AG20443 (cell line): ENCODE results near the gene PLA2G2C.
"Not testable (repeated sequence)": the region's sequence is repeated elsewhere in the genome, so short reads cannot be mapped to it uniquely, and the experiment has no call there.

Experiments used
- DNase-seq: peaks from one replicate; pipeline ENCODE4 v3.0.0; 2012; ENCODE audit warnings: low spot score, mixed read lengths

The PLA2G2C gene, protein sequence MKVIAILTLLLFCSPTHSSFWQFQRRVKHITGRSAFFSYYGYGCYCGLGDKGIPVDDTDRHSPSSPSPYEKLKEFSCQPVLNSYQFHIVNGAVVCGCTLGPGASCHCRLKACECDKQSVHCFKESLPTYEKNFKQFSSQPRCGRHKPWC

DNA sequence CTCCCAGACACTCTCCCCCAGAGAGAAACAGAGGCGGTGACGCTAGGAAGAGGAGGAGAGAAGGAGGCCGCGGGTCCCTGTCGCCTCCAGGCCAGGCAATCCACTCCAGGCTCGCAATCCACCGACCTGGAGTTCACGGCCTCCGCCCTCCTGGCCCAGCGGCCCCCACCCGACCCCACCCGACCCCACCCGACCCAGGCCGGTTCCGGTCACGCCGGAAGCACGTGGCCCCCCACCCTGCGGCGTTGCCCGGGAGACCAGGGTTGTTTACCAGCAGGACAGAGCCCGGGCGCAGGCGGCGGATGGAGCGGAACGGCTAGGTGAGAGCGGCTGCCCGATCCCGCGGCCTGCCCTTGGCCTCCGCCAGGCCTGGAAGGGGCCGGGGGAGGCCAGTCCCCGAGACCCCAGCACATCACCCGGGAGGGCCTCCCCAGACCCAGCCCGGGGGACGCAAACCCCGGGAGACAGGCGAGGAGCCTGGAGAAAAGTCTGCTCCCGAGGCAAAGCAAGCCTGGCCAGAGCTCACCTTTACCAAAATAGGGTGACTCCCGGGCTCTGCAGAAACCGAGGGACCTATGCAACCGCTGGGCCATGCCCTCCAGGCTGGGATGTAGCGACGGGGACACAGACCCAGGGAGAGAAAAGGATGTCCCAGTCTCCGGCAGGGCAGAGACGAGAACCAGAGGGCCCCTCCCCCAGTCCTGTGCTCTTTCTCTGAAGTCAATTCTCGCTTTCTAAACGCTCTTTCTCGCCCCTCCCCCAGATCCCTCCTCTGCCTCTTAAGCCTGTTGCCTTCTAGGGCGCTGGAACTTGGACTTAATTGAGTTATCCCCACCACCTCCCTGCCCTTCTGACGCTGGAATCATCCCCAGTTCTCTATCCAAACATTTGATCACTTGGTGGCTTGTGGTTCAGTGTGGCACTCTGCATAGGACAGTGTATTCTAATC, at the start of gene PLA2G2C, which contains the start of gene UBXN10:
Gene PLA2G2C, minus strand, starts transcription at position 685 of the 949 bp plus-strand sequence. CDS start 9,155 bp downstream, outside the sequence.
Gene UBXN10, plus strand, starts transcription at position 263 of the 949 bp plus-strand sequence. CDS start 4,466 bp downstream, outside the sequence.
- DNase-seq: peak; percentile 26

DNA sequence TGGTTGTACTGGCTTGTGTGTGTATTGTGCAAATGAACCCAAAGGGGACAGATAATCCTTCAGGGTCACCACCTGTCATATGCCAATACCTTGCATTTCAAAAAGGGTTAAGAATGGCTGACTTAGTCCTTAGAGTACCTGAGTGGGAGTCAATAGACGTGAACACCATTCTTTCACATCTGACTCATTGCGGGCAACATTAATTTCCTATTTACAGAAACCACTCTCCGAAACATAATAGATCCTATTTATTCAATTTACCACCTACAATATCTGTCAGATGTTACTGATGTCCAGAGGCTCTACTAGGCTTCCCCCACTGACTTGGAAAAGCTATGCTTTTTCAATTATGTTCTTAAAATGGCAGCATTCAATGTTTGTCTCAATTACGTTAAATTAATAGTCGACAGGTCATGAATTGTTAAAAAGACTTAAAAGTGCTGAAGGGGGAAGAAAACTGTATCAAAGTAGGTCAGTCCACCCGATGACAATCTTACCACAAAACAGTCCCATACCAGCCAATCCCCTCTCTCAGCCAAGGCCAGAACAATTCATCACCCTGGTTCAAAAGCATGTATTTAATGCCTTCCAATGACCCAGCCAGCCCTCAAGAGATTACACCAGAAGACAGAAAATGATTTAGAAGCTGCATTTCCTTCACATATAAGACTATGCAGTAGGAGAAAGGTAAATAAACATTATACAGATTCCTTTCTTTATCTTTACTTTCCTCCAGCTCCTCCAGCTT, 48.6 kb upstream of the PLA2G2C start:
- no peak for DNase-seq

DNA sequence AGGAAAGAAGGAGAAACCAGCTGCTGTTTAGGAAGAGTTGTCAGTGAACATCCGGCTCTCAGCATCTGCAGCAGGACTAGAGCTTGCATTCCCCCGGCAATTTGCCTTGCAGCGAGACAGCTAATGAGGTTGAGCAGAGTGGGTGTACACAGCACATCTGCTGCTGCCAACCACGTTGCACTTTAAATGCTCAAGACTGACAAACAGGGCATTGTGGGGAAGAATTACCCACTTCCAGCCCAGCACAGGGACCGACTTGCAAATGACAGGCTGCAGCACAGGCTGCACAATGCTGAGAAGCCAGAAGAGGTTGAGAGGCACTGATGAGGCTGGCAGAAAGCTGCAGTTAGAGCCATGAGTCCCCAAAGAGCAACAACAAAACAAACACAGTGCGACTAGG, 47.5 kb upstream of the PLA2G2C start:
- no peak for DNase-seq

DNA sequence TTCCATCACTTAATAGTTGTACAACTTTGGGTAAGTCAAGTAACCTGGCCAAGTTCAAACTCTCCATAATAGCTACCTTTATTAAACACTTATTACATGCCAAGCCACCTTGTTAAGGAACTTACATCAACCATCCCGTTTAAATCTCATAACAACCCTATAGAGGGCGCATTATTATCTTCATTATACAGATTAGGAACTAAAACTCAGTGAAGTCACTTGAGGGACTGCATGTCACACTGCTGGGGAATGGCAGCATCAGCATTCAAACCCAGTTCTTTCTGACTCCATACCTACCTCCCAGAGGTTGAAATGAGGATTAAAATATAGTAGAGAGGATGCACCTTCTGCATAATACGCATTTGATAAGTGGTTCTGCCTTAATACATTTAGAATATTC, 47.1 kb upstream of the PLA2G2C start:
- peak; percentile 35 for DNase-seq

DNA sequence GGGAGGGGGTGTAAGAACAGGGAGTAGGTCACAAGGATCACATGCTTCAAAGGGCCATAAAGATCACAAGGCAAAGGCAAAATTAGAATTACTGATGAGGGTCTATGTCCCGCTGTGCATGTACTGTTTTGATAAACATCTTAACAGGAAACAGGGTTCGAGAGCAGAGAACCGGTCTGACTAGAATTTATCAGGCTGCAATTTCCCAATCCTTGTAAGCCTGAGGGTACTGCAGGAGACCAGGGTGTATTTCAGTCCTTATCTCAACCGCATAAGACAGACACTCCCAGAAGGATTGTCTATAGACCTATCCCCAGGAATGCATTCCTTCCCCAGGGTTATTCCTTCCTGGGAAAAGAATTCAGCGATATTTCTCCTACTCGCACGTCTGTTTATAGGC, 46.2 kb upstream of the PLA2G2C start:
- DNase-seq: not testable (repeated sequence)

DNA sequence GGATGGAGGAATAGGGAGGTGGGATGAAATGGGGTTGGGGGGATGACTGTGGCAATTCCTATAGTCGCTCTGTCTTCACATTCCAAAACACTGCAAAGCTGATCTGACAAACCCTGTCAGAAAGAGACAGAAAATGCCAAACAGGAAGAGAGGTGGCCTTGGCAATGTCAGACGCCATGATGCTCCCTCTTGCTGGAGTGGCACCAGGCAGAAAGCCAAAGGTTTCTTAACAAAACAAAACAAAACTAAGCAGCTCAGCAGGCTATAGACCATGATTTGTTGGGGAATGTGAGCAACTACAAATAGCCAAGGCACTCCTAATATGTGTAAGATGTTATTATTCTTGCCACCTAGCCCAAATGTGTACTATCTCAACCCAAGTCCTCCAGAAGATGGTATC, 42.9 kb upstream of the PLA2G2C start:
- no peak for DNase-seq

DNA sequence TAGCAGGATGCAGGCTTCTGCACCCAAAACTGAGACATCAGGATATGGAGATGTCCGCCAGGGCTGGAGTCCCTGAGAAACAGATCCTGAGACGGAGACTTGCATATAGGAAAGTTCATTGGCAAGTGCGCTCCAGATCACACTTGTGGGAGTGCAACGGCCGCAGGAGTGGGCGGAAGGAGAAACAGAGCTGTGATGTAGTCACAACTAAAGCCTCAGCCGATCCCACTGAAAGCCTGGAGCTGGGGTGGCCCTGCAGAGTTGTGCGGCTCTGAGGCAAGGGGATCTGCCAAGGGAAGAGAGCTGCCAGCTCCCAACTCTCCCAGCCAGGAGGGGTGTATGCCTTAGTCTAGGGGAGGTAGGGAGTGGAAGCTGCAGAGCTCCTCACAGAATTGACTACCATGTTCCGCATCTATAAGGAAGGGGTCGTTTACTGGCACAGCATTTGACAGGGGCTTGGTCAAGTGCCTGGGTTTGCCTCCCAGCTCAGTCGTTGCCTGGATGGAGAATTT, 42.1 kb upstream of the PLA2G2C start:
- DNase-seq: no peak

DNA sequence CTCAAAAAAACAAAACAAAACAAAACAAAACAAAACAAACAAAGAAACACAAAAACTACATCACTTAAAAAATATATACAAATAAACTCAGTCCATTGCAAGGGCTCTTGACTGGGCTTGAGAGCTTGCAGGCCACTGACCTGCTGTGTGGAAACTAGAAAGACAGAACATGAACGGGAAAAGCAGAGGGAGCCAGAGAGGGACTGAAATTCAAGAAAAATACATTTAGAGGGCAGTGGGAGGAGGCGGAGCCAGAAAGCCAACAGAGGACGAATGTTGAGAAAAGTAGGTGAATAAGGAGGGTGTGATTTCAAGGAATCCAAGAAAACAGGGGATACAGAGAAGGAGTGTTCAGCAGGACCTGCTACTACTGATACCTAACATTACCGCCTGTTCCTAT, 41.4 kb upstream of the PLA2G2C start:
- DNase-seq: no peak

DNA sequence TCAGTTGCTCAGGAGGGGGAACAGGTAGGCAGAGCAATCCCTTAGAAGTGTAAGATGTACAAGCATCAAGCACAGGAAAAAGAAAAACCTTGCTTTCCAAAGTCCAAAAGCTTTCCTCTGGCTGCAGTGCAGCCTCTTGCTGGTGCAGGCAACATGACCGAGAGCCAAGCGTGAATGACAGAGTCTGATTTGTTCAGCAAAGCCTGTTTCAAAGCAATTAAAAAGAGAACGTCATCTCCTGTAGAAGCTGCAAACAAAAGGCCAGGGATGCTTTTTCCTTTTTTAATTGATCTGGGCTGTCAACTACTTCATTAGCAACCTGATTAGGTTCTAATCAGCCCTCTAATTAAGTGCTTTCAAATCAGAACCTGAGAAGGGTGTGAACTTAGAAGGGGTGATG, 38.2 kb upstream of the PLA2G2C start:
- DNase-seq: no peak

DNA sequence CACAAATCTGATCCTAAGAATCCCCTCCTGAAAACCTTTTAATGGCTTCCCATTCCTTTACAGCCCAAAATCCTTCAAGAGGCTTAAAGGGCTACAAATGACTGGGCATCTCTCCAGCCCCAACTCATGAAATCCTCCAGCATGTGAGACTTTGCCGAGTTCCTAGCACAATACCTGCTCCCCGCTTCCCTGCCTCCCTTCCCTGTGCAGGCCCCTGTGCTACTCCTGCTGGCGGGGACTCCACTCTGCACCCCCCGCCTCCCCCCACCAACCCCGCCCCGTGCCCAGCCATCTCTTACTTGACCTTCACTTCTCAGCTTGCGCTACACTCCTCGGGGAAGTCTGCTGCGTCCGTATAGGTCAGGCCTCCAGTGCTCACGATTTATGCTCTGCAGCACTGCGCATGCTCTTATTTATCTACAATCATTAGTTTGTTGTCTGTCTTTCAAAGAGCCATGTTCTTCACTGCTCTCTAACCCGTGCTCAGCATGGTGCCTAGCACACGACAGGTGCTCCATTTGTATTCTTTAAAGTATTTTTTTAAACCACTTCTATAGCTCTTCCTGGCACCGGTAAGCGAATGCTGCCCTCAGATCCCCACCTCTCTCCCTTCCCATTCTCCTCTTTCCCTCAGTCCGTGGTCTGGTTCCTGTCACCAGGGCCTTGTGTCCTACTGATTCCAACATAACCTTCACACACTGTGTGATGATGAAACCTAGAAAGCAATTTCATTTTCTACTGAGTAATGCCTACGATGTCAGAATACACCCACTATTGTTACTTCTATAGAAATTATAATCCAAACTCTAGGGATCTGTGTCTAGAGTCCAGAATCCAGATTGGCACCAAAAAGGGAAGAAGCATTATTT, 37.5 kb upstream of the PLA2G2C start:
- no peak for DNase-seq

DNA sequence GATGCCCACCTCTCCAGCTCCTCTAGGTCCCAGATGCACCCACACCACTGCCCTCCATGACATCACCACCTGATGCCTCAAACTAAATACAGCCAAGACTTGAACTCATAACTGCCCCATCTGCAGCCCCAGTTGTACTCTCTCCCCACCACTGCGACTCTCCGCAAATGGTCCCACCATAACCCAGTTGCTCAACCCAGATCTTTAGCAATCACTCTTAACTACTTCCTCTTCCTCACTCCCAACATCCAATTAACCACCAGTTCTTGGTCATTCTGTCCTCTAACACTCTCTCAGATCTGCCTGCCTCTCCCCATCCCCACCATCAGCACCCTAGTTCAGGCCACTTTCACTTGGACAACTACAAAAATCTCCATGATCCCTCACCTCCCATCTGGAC, 36.8 kb upstream of the PLA2G2C start:
- DNase-seq: no peak

DNA sequence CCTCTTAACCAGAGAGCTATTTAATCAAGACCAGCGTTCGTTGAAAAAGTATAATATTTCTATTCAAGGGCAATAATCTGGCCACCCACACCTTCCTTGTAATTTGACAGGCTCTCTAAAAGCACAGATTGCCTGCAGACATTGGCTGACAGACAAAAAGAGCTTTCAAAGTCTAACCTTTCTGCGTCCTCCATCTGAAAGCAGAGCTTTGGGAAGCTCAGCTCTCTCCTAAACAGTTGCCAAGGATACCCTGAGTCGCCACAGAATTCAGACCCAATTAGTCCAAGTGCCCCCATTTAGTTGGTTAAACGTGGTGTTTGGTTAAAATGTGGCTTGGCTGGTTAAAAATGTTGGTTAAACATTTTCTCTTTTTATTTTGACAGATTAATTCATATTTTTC, 33.7 kb upstream of the PLA2G2C start:
- no peak for DNase-seq

DNA sequence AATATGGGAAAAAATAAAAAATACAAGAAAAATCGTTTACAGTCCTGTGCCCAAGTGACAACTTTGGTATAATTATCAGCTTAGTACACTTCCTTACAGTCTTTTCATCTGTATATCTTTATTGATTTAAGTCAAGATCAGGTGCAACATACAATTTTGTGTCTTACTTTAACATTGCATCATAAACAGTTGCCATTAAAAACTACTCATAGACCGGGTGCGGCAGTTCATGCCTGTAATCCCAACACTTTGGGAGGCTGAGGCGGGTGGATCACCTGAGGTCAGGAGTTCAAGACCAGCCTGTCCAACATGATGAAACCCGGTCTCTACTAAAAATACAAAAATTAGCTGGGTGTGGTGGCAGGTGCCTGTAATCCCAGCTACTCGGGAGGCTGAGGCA, 32.7 kb upstream of the PLA2G2C start:
- not testable (repeated sequence) for DNase-seq

DNA sequence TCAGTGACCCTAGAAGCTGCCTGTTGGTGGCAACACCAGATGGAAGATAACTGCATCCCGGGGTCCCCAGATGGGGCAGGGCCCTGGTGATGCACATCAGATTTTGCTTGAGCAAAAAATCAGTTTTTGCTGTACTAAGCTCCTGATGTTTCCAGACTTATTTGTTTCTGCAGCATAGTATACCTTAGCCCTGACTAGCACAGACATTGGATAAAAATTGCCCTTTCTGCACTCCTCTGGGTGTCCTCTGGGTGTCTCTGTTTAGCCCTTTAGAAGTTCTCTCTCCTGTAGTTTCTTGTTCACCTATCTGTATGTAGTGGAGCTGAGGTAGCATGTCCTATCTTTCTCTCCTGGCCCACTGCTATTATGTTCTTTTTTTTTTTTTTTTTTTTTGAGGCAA, 30.3 kb upstream of the PLA2G2C start:
- DNase-seq: no peak

DNA sequence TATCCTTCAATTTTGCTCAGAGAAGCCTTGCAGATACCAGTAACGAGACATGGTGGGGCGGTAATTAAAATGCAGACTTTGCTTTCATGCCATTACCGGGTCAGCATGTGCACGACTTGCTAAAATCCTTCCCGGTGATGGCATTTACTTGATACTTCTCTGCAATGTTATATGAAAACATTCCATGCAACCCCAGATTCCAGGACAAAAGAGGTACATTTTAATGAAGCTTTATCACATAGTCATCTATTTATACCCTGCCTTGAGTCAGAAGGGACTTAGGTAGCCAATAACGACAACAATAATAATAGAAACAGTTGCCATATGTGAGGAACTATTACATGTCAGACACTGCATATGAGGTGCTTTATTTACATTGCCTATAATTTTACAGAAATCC, 29.4 kb upstream of the PLA2G2C start:
- DNase-seq: no peak

DNA sequence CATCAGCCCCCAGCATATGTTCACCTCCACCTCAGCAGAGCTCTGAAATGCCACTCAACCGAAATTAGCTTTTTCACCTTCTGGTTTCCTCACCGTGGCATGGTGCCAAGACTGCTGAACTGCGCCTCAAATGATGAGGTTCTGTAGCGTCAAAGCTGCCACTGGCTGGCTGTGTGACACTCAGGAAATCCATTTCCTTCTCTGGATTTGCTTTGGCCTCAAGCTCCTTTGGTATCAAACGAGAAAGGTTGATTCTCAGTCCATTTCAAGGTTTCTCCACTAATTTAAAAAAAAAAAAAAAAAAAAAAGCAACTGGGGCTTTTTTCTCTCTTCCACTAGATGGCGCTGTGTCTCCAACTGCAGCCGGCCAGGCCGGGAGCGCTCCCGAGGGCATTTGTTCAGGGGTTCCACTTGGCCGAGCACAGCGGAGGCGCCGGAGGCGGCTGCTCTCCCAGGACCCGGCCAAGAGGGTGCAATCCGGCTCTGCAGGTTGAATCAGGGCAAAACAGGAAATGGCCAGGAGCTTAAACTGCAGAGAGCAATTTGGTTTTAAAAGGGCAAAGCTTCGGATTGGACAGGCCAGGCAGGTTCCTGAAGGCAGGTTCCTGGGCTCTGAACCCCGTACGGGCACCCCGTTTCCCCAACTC, 26.5 kb upstream of the PLA2G2C start:
- DNase-seq: peak; percentile 81

DNA sequence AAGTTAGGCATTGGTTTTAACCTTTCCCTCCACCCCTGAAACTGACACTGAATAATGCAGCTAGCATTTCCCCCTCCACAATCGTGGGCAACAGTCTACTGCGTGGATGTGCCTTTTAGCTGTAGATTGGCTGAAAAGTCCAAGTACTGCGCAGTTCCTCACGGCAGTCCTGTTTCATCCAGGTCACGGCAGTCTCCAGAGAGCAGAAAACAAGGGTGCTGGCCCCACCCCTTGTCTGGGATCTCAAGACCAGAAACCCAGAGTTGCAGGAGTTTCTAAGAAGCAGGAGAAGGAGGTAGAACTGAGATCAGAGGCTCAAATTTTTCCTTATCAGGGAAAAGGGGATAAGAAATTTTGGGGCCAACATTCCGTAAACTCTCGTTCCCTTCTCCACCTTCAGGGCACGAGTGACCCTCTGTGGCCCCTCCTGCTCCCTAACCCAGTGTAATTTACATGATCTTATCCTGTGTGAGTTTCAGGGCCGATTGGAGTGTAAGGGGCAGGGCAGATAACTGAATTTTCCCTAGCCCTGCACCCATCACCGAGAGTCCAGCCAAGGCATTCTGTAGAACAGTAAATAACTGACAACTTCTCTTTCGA, 25.9 kb upstream of the PLA2G2C start:
- DNase-seq: no peak

DNA sequence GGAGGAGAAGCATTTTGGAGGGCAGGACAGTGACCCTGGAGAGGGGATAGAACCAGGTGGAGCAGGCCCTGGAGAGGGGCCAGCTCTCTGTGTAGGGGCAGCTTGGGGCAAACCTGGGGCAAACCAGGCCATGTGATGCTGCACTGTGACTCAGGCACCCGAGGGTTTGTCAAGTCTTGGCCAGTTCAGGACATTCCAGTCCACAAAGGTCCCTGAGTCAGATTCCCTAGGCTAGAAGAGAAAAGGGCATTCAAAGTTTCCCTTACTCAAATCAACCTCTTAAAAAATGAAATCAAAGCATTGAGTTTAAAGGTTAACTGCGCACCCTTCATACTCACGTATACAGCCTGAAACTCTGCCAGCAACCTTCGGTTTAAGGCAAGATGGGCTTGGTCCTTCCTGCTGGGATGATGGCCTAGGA, 25.2 kb upstream of the PLA2G2C start:
- no peak for DNase-seq

DNA sequence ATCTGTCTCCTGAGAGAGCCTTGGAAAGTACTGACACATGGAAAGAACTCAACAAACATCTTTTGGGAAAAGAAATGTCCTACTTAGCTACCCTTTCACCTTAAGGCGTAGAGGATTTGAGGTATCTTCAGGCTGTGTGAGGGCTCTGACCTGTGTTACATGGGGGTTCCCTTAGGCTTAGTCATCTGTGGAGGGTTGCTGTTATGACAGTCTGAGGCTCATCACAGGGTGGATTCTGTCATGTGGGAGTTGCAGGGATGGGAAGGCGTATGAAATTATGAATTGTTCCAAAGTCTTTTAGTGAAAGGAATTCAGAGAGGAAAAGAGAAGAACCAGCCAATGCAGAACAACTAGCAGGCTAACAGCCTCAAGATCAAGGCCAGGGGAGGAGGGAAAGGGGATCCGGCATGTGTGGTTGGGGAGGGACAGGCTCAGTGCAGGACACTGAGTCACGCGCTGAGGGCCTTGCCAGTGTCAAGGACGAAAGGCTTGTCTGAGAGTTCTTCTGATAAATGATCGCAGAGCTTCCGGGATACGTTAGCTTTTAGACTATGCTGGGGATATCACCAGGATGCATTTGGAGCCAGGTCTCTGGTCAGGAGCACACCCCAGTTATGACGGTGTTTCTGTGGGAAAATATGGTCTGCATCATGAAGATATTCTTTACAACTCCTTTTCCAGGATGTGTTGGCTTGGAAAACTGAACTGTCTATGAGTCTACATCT, 24.6 kb upstream of the PLA2G2C start:
- DNase-seq: no peak

DNA sequence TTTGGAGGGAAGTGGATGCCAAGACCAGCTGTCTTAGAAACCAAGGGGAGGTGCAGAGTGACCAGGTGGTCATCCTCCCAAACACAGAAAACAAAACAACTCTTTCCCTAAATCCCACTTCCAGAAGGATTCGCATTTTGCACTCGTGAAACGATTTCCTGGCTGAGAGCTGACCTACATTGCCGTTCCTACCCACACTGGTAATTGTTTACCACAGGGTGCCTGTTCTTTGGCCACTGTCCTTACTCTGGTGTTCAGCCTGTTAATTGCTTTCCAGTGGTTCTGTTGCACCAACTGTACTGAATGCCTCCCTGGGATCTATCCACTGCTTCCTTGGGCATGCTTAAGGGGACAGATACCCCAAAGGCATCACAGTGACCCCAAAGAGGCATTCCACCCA, 23.2 kb upstream of the PLA2G2C start:
- no peak for DNase-seq
